Jurkat, Clone E6-1 (cell line): ENCODE measurements around the gene TMEM51.

Experiments used
- DNase-seq: peaks from one replicate; pipeline ENCODE4 v3.0.0-alpha.2; 2011; ENCODE audit warnings: low read depth, low spot score
- H3K4me3 ChIP-seq: 2 replicates; pipeline ENCODE4 v1.5.1; 2011; ENCODE audit warnings: mild to moderate bottlenecking, low read length, control low read depth, moderate library complexity

TMEM51 gene

GRCh38 chr1:15187175-15188129 is 33.9 kb downstream of the TMEM51 start:
- DNase-seq, result no peak

GRCh38 chr1:15188130-15188524 is 34.6 kb downstream of the TMEM51 start:
- no peak overlapping the region for H3K4me3 ChIP-seq
- no peak for DNase-seq

More at GRCh38 chr1:15187175-15188129, 33.9 kb downstream of the TMEM51 start:
- H3K4me3 ChIP-seq, result no peak overlapping the region

- DNase-seq, result no peak
- H3K4me3 ChIP-seq, result no peak overlapping the region
These were observed 35.1 kb downstream of the TMEM51 start for GRCh38 chr1:15188678-15189077.

- no peak for DNase-seq
- no peak overlapping the region for H3K4me3 ChIP-seq
These were observed 36.3 kb downstream of the TMEM51 start for GRCh38 chr1:15189692-15190370.

GRCh38 chr1:15191267-15191666 is 37.7 kb downstream of the TMEM51 start:
- DNase-seq, result no peak
- no peak overlapping the region for H3K4me3 ChIP-seq

GRCh38 chr1:15191770-15192169 is 38.2 kb downstream of the TMEM51 start:
- no peak for DNase-seq
- no peak overlapping the region for H3K4me3 ChIP-seq

GRCh38 chr1:15192916-15193550 is 39.5 kb downstream of the TMEM51 start:
- DNase-seq, result no peak
- H3K4me3 ChIP-seq, result no peak overlapping the region

- no peak overlapping the region for H3K4me3 ChIP-seq
- no peak for DNase-seq
These were observed 42.0 kb downstream of the TMEM51 start for GRCh38 chr1:15195420-15196052.

GRCh38 chr1:15196069-15196468 is 42.5 kb downstream of the TMEM51 start:
- DNase-seq, result no peak
- H3K4me3 ChIP-seq, result no peak overlapping the region

GRCh38 chr1:15196807-15197530 is 43.4 kb downstream of the TMEM51 start:
- no peak for DNase-seq
- no peak overlapping the region for H3K4me3 ChIP-seq

GRCh38 chr1:15197591-15198447 is 44.3 kb downstream of the TMEM51 start:
- DNase-seq, result no peak
- H3K4me3 ChIP-seq, result no peak overlapping the region

GRCh38 chr1:15198684-15199083 is 45.1 kb downstream of the TMEM51 start:
- DNase-seq, result no peak
- H3K4me3 ChIP-seq, result no peak overlapping the region

- no peak overlapping the region for H3K4me3 ChIP-seq
- DNase-seq, result no peak
These were observed 47.7 kb downstream of the TMEM51 start for GRCh38 chr1:15201221-15201620.

GRCh38 chr1:15201849-15202551 is 48.5 kb downstream of the TMEM51 start:
- H3K4me3 ChIP-seq, result no peak overlapping the region
- no peak for DNase-seq

GRCh38 chr1:15204931-15205330 is 51.4 kb downstream of the TMEM51 start:
- DNase-seq, result no peak

GRCh38 chr1:15205586-15206346 is 52.2 kb downstream of the TMEM51 start:
- DNase-seq, result no peak
- H3K4me3 ChIP-seq, result no peak overlapping the region

More at GRCh38 chr1:15204931-15205330, 51.4 kb downstream of the TMEM51 start:
- H3K4me3 ChIP-seq, result no peak overlapping the region
